Muscle layer of colon (tissue), 2 donors: ENCODE measurements around the gene PNLIPRP1.

Experiments used
- H3K27ac ChIP-seq: one replicate; pipeline ENCODE4 v1.7.0; 2013; ENCODE audit warnings: low read depth, mild to moderate bottlenecking, low read length, moderate library complexity
- H3K27me3 ChIP-seq, 2 donors: one replicate each; pipeline ENCODE4 v1.7.0; 2013; ENCODE audit warnings: low read length in 2 of 2, mild to moderate bottlenecking in 2 of 2; ENCODE audit not compliant: insufficient read depth in 2 of 2, control insufficient read depth in 1 of 2
- H3K36me3 ChIP-seq: one replicate; pipeline ENCODE4 v1.7.0; 2013; ENCODE audit warnings: mild to moderate bottlenecking, low read length; ENCODE audit not compliant: insufficient read depth
- H3K4me1 ChIP-seq: one replicate; pipeline ENCODE4 v1.7.0; 2013; ENCODE audit warnings: mild to moderate bottlenecking, low read length; ENCODE audit not compliant: insufficient read depth
- H3K4me3 ChIP-seq, 2 donors: one replicate each; pipeline ENCODE4 v1.7.0; 2013; ENCODE audit warnings: low read length in 2 of 2, low read depth in 1 of 2, mild to moderate bottlenecking in 1 of 2, moderate library complexity in 1 of 2
- H3K9ac ChIP-seq: one replicate; pipeline ENCODE4 v1.7.0; 2013; ENCODE audit warnings: low read length
- H3K9me3 ChIP-seq: one replicate; pipeline ENCODE4 v1.7.0; 2013; ENCODE audit warnings: mild to moderate bottlenecking, low read length
- donor health status: abdominal sarcoma.
- donor health status: Adenocarcinoma of cecum.

PNLIPRP1 gene

DNA sequence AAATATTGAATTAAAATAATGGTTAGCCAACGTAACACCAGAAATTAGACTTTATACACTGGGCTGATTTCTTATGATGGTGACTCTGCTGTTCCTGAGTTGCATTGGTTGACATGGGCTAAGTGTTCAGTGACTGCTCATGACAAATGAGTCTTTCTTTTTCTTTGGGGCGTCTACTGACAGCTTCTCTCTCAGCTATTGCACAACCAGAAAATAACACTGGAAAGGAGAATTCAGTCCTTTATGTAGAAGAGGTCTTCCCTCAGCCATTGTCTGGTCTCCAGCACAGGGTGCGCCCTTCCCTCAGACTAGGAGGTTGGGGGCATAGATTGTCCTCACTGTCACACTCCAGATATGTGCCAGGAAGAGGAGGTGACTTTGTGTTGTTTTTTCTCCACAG is 23.4 kb upstream of the PNLIPRP1 start:
- H3K9ac ChIP-seq = no peak overlapping the region
- H3K27ac ChIP-seq = no peak overlapping the region
- no peaks in the 10 kb centered on the region for H3K4me1 ChIP-seq
- no peak overlapping the region for H3K4me3 ChIP-seq
- no peaks in the 10 kb centered on the region for H3K27me3 ChIP-seq
- no peaks in the 10 kb centered on the region for H3K36me3 ChIP-seq
- no peaks in the 10 kb centered on the region for H3K9me3 ChIP-seq

DNA sequence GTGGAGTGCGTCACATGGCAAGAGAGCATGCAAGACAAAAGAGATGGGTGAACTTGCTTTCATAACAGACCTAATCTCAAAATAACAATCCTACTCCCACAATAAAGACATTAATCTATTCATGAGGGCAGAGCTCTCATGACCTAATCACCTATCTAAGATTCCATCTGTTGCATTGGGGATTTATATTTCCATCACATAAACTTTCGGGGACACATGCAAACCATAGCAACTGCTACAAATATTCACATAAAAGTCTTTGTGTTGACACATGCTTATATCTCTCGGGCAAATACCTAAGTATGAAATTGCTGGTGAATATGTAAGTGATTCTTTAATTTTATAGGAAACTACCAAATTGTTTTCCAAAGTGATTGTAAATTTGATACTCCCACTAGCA is 16.0 kb upstream of the PNLIPRP1 start:
- Histone ChIP-seq H3K4me1 (no peaks in the 10 kb centered on the region), H3K9ac (no peak overlapping the region), H3K27ac (no peak overlapping the region), H3K27me3 (no peaks in the 10 kb centered on the region), H3K36me3 (no peaks in the 10 kb centered on the region), H3K9me3 (no peaks in the 10 kb centered on the region), H3K4me3 (no peak overlapping the region)

GRCh38 chr10:116587878-116588591 is 2.7 kb upstream of the PNLIPRP1 start:
- H3K27me3 ChIP-seq = no peaks in the 10 kb centered on the region
- no peaks in the 10 kb centered on the region for H3K9me3 ChIP-seq
- H3K9ac ChIP-seq = no peak overlapping the region
- H3K4me1 ChIP-seq = no peaks in the 10 kb centered on the region
- H3K27ac ChIP-seq = no peak overlapping the region
- H3K4me3 ChIP-seq = no peak overlapping the region
- no peaks in the 10 kb centered on the region for H3K36me3 ChIP-seq

DNA sequence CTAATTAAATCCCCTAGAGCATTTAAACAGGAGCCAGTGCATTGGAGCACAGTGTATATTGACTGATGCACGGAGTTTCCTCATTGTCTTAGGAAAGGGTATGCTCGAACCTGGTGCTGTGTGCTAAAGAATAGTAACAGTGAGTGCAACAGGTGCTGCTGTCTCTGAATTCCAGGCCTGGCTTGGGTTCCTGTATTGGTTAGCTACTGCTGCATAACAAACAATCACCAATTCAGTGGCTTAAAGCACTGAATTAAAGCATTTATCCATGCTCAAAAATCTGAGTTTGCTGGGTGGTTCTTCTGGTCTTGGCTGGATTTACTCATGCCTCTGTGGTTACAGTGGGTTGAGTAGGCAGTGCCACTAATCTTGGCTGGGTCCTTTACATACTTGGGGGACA is 1.8 kb upstream of the PNLIPRP1 start:
- H3K27me3 ChIP-seq = no peaks in the 10 kb centered on the region
- no peaks in the 10 kb centered on the region for H3K4me1 ChIP-seq
- H3K36me3 ChIP-seq = no peaks in the 10 kb centered on the region
- no peak overlapping the region for H3K27ac ChIP-seq
- no peaks in the 10 kb centered on the region for H3K9me3 ChIP-seq
- H3K4me3 ChIP-seq = no peak overlapping the region
- no peak overlapping the region for H3K9ac ChIP-seq

DNA sequence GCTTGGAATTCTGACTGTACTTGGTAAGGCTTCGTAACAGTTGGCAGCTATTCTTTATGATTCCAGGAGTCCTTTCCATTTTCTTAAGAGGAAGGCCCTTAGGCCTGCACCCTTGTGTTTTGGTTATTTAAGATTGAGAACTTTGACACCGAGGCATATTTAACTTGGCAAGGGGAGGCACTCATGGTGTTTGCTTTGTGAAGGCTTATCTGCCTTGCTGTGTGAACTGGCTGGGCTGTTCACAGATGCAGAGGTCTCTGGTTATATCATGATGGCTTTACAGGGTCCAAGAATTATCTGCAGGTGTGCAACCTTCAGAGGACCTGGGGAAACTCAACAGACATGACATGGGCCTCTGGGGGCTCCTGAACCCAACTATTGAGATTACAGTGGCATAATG is 833 bp upstream of the PNLIPRP1 start:
- H3K36me3 ChIP-seq = no peaks in the 10 kb centered on the region
- H3K4me1 ChIP-seq = no peaks in the 10 kb centered on the region
- H3K4me3 ChIP-seq = no peak overlapping the region
- H3K9ac ChIP-seq = no peak overlapping the region
- no peaks in the 10 kb centered on the region for H3K9me3 ChIP-seq
- H3K27ac ChIP-seq = no peak overlapping the region
- H3K27me3 ChIP-seq = no peaks in the 10 kb centered on the region

DNA sequence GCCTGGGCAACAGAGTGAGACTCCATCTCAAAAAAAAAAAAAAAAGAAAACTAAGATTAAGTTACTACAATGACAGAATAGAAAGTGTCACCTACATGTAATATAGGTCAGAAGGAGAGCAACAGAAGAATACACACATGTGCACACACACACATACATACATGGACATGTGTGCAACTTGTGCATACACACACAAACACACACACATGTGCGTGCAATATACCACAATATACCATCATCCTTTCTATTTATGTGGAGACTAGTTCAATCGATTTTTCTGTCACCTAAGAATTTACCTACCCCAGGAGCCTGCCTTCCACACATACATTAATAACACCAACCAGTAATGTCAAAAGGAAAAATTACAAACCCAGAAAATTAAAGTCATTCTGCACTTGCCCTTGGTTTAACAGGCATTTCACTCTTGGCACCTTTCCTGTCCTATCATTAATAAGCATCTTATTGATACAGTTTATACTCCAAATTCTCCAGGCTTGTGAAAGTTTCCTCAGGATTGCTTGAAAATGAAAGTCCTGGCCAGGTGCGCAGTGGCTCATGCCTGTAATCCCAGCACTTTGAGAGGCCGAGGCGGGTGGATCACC is 2.5 kb downstream of the PNLIPRP1 start:
- Histone ChIP-seq H3K27me3 (no peaks in the 10 kb centered on the region), H3K9ac (no peak overlapping the region), H3K4me1 (no peaks in the 10 kb centered on the region), H3K27ac (no peak overlapping the region), H3K4me3 (no peak overlapping the region), H3K36me3 (no peaks in the 10 kb centered on the region), H3K9me3 (no peaks in the 10 kb centered on the region)

DNA sequence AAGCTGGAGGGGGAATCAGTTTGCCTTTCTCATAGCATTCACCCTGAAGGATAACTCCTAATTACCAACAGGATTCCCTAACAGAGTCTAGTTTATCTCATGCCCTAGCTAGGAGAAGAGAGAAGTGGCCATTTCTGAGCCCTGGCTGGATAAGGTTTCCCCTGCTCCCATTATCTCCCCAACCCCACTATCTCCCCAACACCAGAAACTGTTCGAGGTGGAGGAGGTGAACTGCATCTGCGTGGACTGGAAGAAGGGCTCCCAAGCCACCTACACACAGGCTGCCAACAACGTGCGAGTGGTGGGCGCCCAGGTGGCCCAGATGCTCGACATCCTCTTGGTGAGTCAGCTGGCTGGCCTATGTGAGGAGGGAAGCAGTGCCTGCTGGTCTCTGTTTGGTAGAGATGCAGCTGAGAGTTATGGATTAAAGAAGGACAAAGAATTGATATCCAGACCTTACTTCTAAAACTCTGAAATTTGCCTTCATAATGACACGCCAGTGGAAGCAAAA is 3.8 kb downstream of the PNLIPRP1 start:
- Histone ChIP-seq H3K9ac (no peak overlapping the region), H3K4me1 (no peaks in the 10 kb centered on the region), H3K4me3 (no peak overlapping the region), H3K9me3 (no peaks in the 10 kb centered on the region), H3K36me3 (no peaks in the 10 kb centered on the region), H3K27ac (no peak overlapping the region), H3K27me3 (no peaks in the 10 kb centered on the region)

GRCh38 chr10:116596062-116596461 is 5.3 kb downstream of the PNLIPRP1 start:
- Histone ChIP-seq H3K4me1 (no peaks in the 10 kb centered on the region), H3K27me3 (no peaks in the 10 kb centered on the region), H3K27ac (no peak overlapping the region), H3K36me3 (no peaks in the 10 kb centered on the region), H3K9ac (no peak overlapping the region), H3K4me3 (no peak overlapping the region), H3K9me3 (no peaks in the 10 kb centered on the region)

- Histone ChIP-seq H3K36me3 (no peaks in the 10 kb centered on the region), H3K4me1 (no peaks in the 10 kb centered on the region), H3K9ac (no peak overlapping the region), H3K4me3 (no peak overlapping the region), H3K9me3 (no peaks in the 10 kb centered on the region), H3K27ac (no peak overlapping the region), H3K27me3 (no peaks in the 10 kb centered on the region)
Observed at GRCh38 chr10:116597543-116597942, 6.8 kb downstream of the PNLIPRP1 start.

DNA sequence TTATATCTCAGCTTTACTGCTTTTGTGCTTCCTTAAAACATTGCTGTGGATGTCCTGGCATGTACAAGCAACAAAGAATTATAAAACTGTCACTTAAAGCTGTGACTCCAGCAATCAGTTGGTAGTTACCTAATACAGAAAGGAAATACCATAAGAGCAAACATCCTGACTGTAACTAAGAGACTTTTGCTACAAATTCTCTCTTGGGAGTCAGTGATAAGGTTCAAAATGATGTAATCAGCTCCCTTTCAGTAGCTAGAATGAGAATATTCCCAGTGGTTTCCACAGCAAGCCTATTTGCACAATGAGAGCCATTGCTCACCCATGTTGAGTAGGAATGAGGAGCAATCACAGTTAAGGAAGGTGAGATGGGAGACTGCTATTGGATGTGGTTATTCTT is 7.6 kb downstream of the PNLIPRP1 start:
- no peaks in the 10 kb centered on the region for H3K9me3 ChIP-seq
- H3K9ac ChIP-seq = no peak overlapping the region
- no peak overlapping the region for H3K27ac ChIP-seq
- H3K27me3 ChIP-seq = no peaks in the 10 kb centered on the region
- H3K4me1 ChIP-seq = no peaks in the 10 kb centered on the region
- H3K4me3 ChIP-seq = no peak overlapping the region
- H3K36me3 ChIP-seq = no peaks in the 10 kb centered on the region

- H3K9me3 ChIP-seq = no peaks in the 10 kb centered on the region
- H3K27ac ChIP-seq = no peak overlapping the region
- no peak overlapping the region for H3K4me3 ChIP-seq
- no peaks in the 10 kb centered on the region for H3K36me3 ChIP-seq
- no peaks in the 10 kb centered on the region for H3K4me1 ChIP-seq
- no peak overlapping the region for H3K9ac ChIP-seq
- no peaks in the 10 kb centered on the region for H3K27me3 ChIP-seq
Observed at GRCh38 chr10:116599991-116600390, 9.2 kb downstream of the PNLIPRP1 start.
